ENCODE measurements around the gene CAMK2A. TPM values are rescaled to one million over a fixed set of nuclear protein-coding genes. Genes with fewer than 3 reads are reported as not detected.

The CAMK2A gene
- total and polyA plus RNA-seq, 4 donors = 0.31 to 2.7 (median 1.0) TPM

GRCh38 chr5:150315245-150315644 is 25.7 kb upstream of the CAMK2A start:
- WGBS, 2 donors = 87 to 92% methylated on average over 4 of the region's 4 CpGs
- no peak for TF ChIP-seq CTCF (IDR thresholded peaks at IDR 0.05; ENCODE audit: control extremely low read depth, extremely low read depth)
- Histone ChIP-seq H3K9me3 (ENCODE audit: control insufficient read depth in 4 of 4, insufficient read depth in 3 of 4, low read length in 3 of 4) (no peaks in the 10 kb centered on the region), H3K9ac (ENCODE audit: insufficient read depth in 1 of 2, low read length in 2 of 2) (no peak overlapping the region), H3K27me3 (ENCODE audit: control insufficient read depth in 3 of 3, insufficient read depth in 3 of 3, low read length in 2 of 3) (no peaks in the 10 kb centered on the region), H3K36me3 (ENCODE audit: control insufficient read depth in 4 of 4, insufficient read depth in 4 of 4, low read length in 4 of 4) (no peaks in the 10 kb centered on the region), H3K4me1 (ENCODE audit: control insufficient read depth in 5 of 5, insufficient read depth in 5 of 5, low read length in 5 of 5) (peaks cover 0 to 19% (median 7%) of the 10 kb centered on the region in 5 donors), H3K4me3 (no peak overlapping the region), H3K27ac (ENCODE audit: low read depth in 1 of 2, low read length in 1 of 2) (no peak overlapping the region)
- no peak for ATAC-seq (ENCODE audit: insufficient read depth, low FRiP score)
- DNase-seq = no peak

DNA sequence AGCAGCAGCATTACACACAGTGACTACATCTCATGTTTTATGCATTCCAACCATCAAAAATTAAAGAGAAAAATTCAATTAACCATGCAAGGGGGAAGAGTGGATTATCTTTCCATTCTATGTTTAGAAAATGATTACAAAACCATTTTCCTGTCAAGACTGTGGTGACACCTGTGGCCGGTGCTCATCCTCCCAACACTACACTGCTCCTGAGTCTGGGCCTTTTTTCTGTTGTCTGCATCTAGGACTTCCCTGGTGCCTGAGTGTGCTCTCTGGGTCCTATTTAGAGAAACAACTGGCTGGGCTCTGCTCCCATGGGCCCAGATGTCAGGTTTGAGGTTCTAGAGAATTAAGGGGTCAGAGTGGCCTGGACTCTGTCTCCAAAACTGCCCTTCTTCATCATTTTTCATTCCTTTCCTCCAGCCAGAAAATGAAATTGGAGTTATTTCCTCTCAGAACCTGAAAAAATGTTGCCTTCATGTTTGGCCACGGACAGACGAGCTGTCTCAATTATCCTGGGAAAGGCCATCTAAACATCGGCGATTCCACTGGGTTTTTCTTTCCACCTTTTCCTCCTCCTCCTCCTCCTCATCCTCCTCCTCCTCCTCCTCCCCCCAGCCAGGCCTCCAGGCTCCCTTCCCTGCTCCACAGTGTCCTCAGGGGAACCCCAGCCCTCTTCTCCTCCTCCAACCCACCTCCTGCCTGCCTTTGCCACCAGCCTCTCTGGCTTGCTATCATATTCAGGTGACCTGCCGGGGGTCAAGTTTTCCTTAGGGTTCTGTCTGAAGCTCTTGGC is 24.5 kb upstream of the CAMK2A start:
- Histone ChIP-seq H3K9ac (ENCODE audit: insufficient read depth in 1 of 2, low read length in 2 of 2) (no peak overlapping the region), H3K36me3 (ENCODE audit: control insufficient read depth in 4 of 4, insufficient read depth in 4 of 4, low read length in 4 of 4) (no peaks in the 10 kb centered on the region), H3K4me3 (no peak overlapping the region), H3K4me1 (ENCODE audit: control insufficient read depth in 5 of 5, insufficient read depth in 5 of 5, low read length in 5 of 5) (peaks cover 0 to 16% (median under 1%) of the 10 kb centered on the region in 5 donors), H3K27ac (ENCODE audit: low read depth in 1 of 2, low read length in 1 of 2) (no peak overlapping the region), H3K9me3 (ENCODE audit: control insufficient read depth in 4 of 4, insufficient read depth in 3 of 4, low read length in 3 of 4) (peaks cover 0 to 3% (median 0%) of the 10 kb centered on the region in 4 donors), H3K27me3 (ENCODE audit: control insufficient read depth in 3 of 3, insufficient read depth in 3 of 3, low read length in 2 of 3) (no peaks in the 10 kb centered on the region)
- TF ChIP-seq CTCF (IDR thresholded peaks at IDR 0.05; ENCODE audit: control extremely low read depth, extremely low read depth) = no peak
- DNase-seq (no peak), ATAC-seq (ENCODE audit: insufficient read depth, low FRiP score) (no peak)
- WGBS, 2 donors = 63 to 71% methylated on average over 6 of the region's 6 CpGs

- DNase-seq = no peak
- no peak for ATAC-seq (ENCODE audit: insufficient read depth, low FRiP score)
- Histone ChIP-seq H3K4me1 (ENCODE audit: control insufficient read depth in 5 of 5, insufficient read depth in 5 of 5, low read length in 5 of 5) (peaks cover 0 to 12% (median 0%) of the 10 kb centered on the region in 5 donors), H3K36me3 (ENCODE audit: control insufficient read depth in 4 of 4, insufficient read depth in 4 of 4, low read length in 4 of 4) (no peaks in the 10 kb centered on the region), H3K27me3 (ENCODE audit: control insufficient read depth in 3 of 3, insufficient read depth in 3 of 3, low read length in 2 of 3) (no peaks in the 10 kb centered on the region), H3K9me3 (ENCODE audit: control insufficient read depth in 4 of 4, insufficient read depth in 3 of 4, low read length in 3 of 4) (peaks cover 0 to 4% (median 0%) of the 10 kb centered on the region in 4 donors), H3K9ac (ENCODE audit: insufficient read depth in 1 of 2, low read length in 2 of 2) (no peak overlapping the region), H3K27ac (ENCODE audit: low read depth in 1 of 2, low read length in 1 of 2) (no peak overlapping the region), H3K4me3 (no peak overlapping the region)
- 75 to 88% methylated on average over 6 of the region's 6 CpGs for WGBS, 2 donors
- TF ChIP-seq CTCF (IDR thresholded peaks at IDR 0.05; ENCODE audit: control extremely low read depth, extremely low read depth) = no peak
These were observed 23.9 kb upstream of the CAMK2A start for GRCh38 chr5:150313501-150313900.
